Upper lobe of left lung (tissue), 6 donors: Measurements from ENCODE around the gene MITF. TPM values are rescaled to one million over a fixed set of nuclear protein-coding genes. Genes with fewer than 3 reads are reported as not detected.

Experiments
- ATAC-seq, 2 donors: fragments of 200-7000 bp; cut with Tn5 transposase; one replicate each; pipeline ENCODE4 v1.9.1; 2022; ENCODE audit warnings: mild to moderate bottlenecking in 2 of 2, moderate library complexity in 2 of 2; ENCODE audit not compliant: low FRiP score in 2 of 2
- DNase-seq, 2 donors: peaks; one replicate each; pipeline ENCODE4 v3.0.0-alpha.2; 2019 to 2020
- H3K27ac ChIP-seq, 4 donors: fragments of 200-600 bp; sonication (generic); one replicate each; pipeline ENCODE4 v1.5.1; 2016 to 2019
- H3K27me3 ChIP-seq, 4 donors: fragments of 200-600 bp; sonication (generic); one replicate each; pipeline ENCODE4 v1.5.1; 2017 to 2019
- H3K36me3 ChIP-seq, 4 donors: fragments of 200-600 bp; sonication (generic); one replicate each; pipeline ENCODE4 v1.5.1; 2016 to 2019
- H3K4me1 ChIP-seq, 4 donors: fragments of 200-600 bp; sonication (generic); one replicate each; pipeline ENCODE4 v1.5.1; 2018 to 2019
- H3K4me3 ChIP-seq, 4 donors: fragments of 200-600 bp; sonication (generic); one replicate each; pipeline ENCODE4 v1.5.1; 2017 to 2019; ENCODE audit warnings: mild to moderate bottlenecking in 2 of 4, moderate library complexity in 1 of 4
- H3K9me3 ChIP-seq, 4 donors: fragments of 200-600 bp; sonication (generic); one replicate each; pipeline ENCODE4 v1.5.1; 2018 to 2019
- CTCF ChIP-seq, 6 experiments: fragments of 450-650 bp in 4 of 6; fragments of 200-600 bp in 2 of 6; sonication (generic) in 2 of 6; IDR thresholded peaks; one replicate each; pipeline ENCODE4 v1.5.1; 2016 to 2019; ENCODE audit warnings: antibody characterized with exemption in 6 of 6
- EP300 ChIP-seq, 4 donors: sonication (generic); formaldehyde crosslinking; IDR thresholded peaks; one replicate each; pipeline ENCODE4 v1.5.1; 2017; ENCODE audit warnings: antibody characterized with exemption in 4 of 4, control low read depth in 2 of 4
- POLR2A ChIP-seq, 4 donors: fragments of 450-650 bp; IDR thresholded peaks; one replicate each; pipeline ENCODE4 v1.5.1; 2016 to 2017; ENCODE audit warnings: antibody characterized with exemption in 4 of 4, mild to moderate bottlenecking in 2 of 4
- POLR2AphosphoS5 ChIP-seq, 2 donors: sonication (generic); formaldehyde crosslinking; IDR thresholded peaks; one replicate each; pipeline ENCODE4 v1.5.1; 2017; ENCODE audit warnings: antibody characterized with exemption in 2 of 2
- WGBS, 2 donors: methylation state at CpG; one replicate each; pipeline ENCODE4 v1.1.5; 2017 to 2018; 5-methylcytosine and 5-hydroxymethylcytosine counted together
- total RNA-seq, 6 donors: library from RNA; depleted of rRNA in 4 of 6; stranded (reverse); fragments of >200 nt in 4 of 6; gene quantifications; one replicate each; pipeline versions ENCODE4 v1.1.0 to v1.2.1, GENCODE V29; 2016 to 2021
- donor health status: DM: no; HTN: no; CAD: no; lungs with moderate emphysema.
- donor health status: DM: no; HTN: yes; CAD: no; lungs with severe emphysema.

Gene MITF
- total RNA-seq, 6 donors from 2014 or later = 21.9 to 37.2 (median 29.5) TPM

GRCh38 chr3:69700949-69701348 is 38.3 kb upstream of the MITF start:
- 100% methylated on average over 1 of the region's 1 CpG for WGBS, 2 donors
- ATAC-seq = no peak
- Histone ChIP-seq H3K9me3 (peaks cover 0 to 10% (median 0%) of the 10 kb centered on the region in 4 donors), H3K4me3 (no peak overlapping the region), H3K4me1 (no peaks in the 10 kb centered on the region), H3K27ac (no peak overlapping the region), H3K27me3 (no peaks in the 10 kb centered on the region), H3K36me3 (no peaks in the 10 kb centered on the region)
- TF ChIP-seq POLR2AphosphoS5 (IDR thresholded peaks at IDR 0.05) = no peak
- no peak for TF ChIP-seq CTCF (IDR thresholded peaks at IDR 0.05)
- no peak for TF ChIP-seq EP300 (IDR thresholded peaks at IDR 0.05)
- no peak for TF ChIP-seq POLR2A (IDR thresholded peaks at IDR 0.05)
- DNase-seq = no peak

DNA sequence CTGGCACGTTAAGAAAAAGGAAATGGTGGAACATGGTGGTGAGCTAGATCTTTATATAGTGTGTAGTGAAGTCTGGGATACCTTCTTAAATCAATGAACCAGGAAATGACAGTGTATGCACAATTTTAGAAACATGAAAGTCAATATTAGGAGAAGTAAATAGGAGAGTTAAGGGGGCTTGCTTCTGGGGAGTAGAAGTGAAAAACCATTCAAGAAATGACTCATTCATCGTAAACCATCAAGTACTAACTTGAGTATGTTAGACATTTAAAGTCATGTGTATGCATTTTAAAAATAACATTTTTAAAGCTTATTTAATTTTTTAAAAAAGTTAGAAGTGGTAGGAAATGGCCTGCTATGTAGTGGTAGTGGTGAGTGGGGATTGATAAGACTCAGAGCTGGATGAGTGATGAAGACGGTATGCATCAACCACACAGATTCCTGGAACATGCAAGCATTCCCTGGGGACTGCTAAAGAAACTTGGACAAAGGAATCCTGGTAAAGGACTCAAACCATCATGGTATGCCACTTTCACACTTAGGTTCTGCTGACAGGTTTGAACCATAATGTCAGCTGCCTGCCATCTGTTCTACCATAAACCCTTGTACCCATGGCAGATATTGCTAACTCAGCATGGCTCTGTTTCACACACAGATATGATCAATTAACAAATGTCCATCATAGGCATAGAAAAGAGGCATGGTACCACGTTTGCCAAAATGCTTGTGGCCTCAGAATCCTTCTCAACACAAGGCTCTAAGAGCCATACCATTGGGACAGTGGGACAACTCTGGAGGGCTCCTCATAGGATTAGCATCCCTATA is 28.9 kb upstream of the MITF start:
- Histone ChIP-seq H3K9me3 (no peaks in the 10 kb centered on the region), H3K27ac (no peak overlapping the region), H3K27me3 (no peaks in the 10 kb centered on the region), H3K4me1 (no peaks in the 10 kb centered on the region), H3K36me3 (no peaks in the 10 kb centered on the region), H3K4me3 (no peak overlapping the region)
- TF ChIP-seq CTCF (IDR thresholded peaks at IDR 0.05) = no peak
- no peak for TF ChIP-seq EP300 (IDR thresholded peaks at IDR 0.05)
- no peak for TF ChIP-seq POLR2A (IDR thresholded peaks at IDR 0.05)
- no peak for TF ChIP-seq POLR2AphosphoS5 (IDR thresholded peaks at IDR 0.05)
- whole genome bisulfite sequencing, 2 donors = 53 to 70% methylated on average over 4 of the region's 4 CpGs
- ATAC-seq = no peak
- DNase-seq = no peak

DNA sequence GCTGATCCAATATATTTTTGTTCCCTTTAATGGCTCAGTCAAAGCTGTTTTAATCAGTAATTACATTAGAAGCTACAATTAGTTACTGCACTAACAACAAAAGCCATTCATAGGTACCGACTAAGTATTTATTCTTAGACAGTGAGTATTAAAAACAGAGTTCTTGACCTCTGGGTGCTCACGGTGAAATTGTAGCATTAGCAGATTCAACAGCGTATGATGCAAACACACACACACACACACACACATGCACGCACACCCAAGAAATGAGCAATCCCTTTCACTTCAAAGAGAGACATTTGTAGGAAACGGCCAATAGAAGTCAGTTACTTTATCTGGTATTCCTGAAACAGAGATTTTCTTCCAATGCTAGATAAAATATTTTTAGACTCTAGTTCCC is 27.0 kb upstream of the MITF start:
- WGBS, 2 donors = 53 to 85% methylated on average over 5 of the region's 5 CpGs
- Histone ChIP-seq H3K27me3 (no peaks in the 10 kb centered on the region), H3K4me1 (no peaks in the 10 kb centered on the region), H3K36me3 (no peaks in the 10 kb centered on the region), H3K27ac (no peak overlapping the region), H3K9me3 (no peaks in the 10 kb centered on the region), H3K4me3 (no peak overlapping the region)
- no peak for DNase-seq
- peak in 1 of 2 donors; percentile 33 for ATAC-seq
- no peak for TF ChIP-seq CTCF (IDR thresholded peaks at IDR 0.05)
- no peak for TF ChIP-seq POLR2AphosphoS5 (IDR thresholded peaks at IDR 0.05)
- no peak for TF ChIP-seq POLR2A (IDR thresholded peaks at IDR 0.05)
- TF ChIP-seq EP300 (IDR thresholded peaks at IDR 0.05) = no peak

DNA sequence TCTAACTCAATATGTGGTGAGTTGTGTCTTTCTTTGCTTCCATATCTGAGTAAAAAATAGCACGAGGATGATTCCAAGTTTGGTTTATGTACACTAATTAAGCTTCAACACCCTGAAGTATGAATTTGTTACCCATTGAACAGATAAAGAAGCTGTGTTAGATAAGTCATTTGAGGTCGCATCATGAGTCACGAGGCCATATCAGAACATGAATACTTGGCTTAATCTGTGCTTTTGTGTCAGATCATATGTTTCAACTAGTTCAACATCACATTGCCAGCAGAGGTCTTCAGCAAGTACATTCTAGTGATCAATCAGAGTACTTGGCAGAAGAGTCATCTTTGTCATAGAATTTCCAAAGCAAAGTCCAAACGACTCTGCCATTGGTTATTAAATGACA is 26.3 kb upstream of the MITF start:
- TF ChIP-seq CTCF (IDR thresholded peaks at IDR 0.05) = no peak
- no peak for TF ChIP-seq POLR2A (IDR thresholded peaks at IDR 0.05)
- TF ChIP-seq POLR2AphosphoS5 (IDR thresholded peaks at IDR 0.05) = no peak
- TF ChIP-seq EP300 (IDR thresholded peaks at IDR 0.05) = no peak
- H3K27ac ChIP-seq = no peak overlapping the region
- H3K36me3 ChIP-seq = no peaks in the 10 kb centered on the region
- no peaks in the 10 kb centered on the region for H3K4me1 ChIP-seq
- no peaks in the 10 kb centered on the region for H3K9me3 ChIP-seq
- ATAC-seq = peak in 1 of 2 donors; percentile 35
- DNase-seq = no peak
- H3K4me3 ChIP-seq = no peak overlapping the region
- no peaks in the 10 kb centered on the region for H3K27me3 ChIP-seq
- 74 to 85% methylated on average over 4 of the region's 4 CpGs for whole genome bisulfite sequencing, 2 donors

DNA sequence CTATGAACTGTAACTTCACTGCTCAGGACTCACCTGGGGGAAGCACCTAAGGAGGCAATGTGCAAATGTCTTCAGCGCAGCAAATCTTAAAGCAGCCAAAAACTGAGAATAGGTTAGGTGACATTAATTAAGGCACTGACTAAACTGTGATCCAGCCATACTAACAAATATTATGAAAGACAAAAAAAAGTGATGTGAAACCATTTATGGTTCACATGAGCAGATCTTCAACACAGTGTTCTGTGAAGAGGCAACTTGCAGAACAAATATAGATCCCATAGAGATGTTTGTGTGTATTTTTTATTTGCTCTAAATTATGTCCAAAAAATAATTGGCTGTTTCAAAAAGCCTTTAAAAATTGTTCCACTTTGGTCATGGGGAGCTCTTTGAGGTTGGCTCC is 24.1 kb upstream of the MITF start:
- Histone ChIP-seq H3K27ac (no peak overlapping the region), H3K36me3 (no peaks in the 10 kb centered on the region), H3K27me3 (no peaks in the 10 kb centered on the region), H3K9me3 (no peaks in the 10 kb centered on the region), H3K4me3 (no peak overlapping the region), H3K4me1 (no peaks in the 10 kb centered on the region)
- TF ChIP-seq POLR2A (IDR thresholded peaks at IDR 0.05) (no peak), POLR2AphosphoS5 (IDR thresholded peaks at IDR 0.05) (no peak), EP300 (IDR thresholded peaks at IDR 0.05) (no peak), CTCF (IDR thresholded peaks at IDR 0.05) (no peak)
- DNase-seq (no peak), ATAC-seq (no peak)
- 100% methylated on average over 1 of the region's 1 CpG for WGBS, 2 donors
